GM12878 (cell line): ENCODE data around the gene SOX10. TPM values are rescaled to one million over a fixed set of nuclear protein-coding genes. Genes with fewer than 3 reads are reported as not detected.

Source experiments
- ATAC-seq: fragments of 200-7000 bp; cut with Tn5 transposase; 3 replicates; pipeline ENCODE4 v1.9.1; 2020; ENCODE audit warnings: mild to moderate bottlenecking, moderate library complexity
- BruUV-seq: library from RNA; stranded (reverse); fragments of 400-500 nt; replicated peaks from 2 replicates; lab custom pipeline; 2021; lab: Mats Ljungman, UMichigan
- CTCF ChIA-PET: fragments of 300-600 bp; sonication (Branson Sonifier 250); formaldehyde crosslinking; extraction: SDS; loops from one replicate; lab custom pipeline; 2021; ENCODE audit warnings: inconsistent platforms; lab: Yijun Ruan, JAX
- POLR2A ChIA-PET: fragments of 350-600 bp; formaldehyde crosslinking; extraction: SDS; loops from one replicate; lab custom pipeline; 2021; ENCODE audit warnings: inconsistent platforms; lab: Charles Lee
- RAD21 ChIA-PET: fragments of 300-600 bp; sonication (Branson Sonifier 250); formaldehyde crosslinking; loops from one replicate; lab custom pipeline; 2023; ENCODE audit warnings: antibody characterized with exemption; ENCODE audit not compliant: unreplicated experiment; lab: Charles Lee
- SMC1A ChIA-PET: fragments of 300-600 bp; sonication (Branson Sonifier 250); formaldehyde crosslinking; loops from one replicate; lab custom pipeline; 2023; ENCODE audit not compliant: unreplicated experiment, uncharacterized antibody; lab: Charles Lee
- DNase-seq: peaks from one replicate; pipeline ENCODE4 v3.0.0-alpha.2; 2011; ENCODE audit warnings: low read depth, low spot score
- FAIRE-seq: peaks from 3 replicates; lab custom pipeline; 2011; peaks lifted over from hg19 to GRCh38; lab: Jason Lieb, UNC
- H2AFZ ChIP-seq: 2 replicates; pipeline ENCODE4 v1.6.0; 2011; ENCODE audit warnings: low read depth, low read length, control low read depth; ENCODE audit not compliant: control insufficient read depth
- H3K27ac ChIP-seq: 2 replicates; pipeline ENCODE4 v1.5.1; 2011; ENCODE audit warnings: control low read depth; ENCODE audit not compliant: control insufficient read depth, insufficient read depth
- H3K27me3 ChIP-seq, 2 experiments: replicated peaks in 1 of 2; 2 replicates each; pipeline versions ENCODE4 v1.6.0 to v1.6.1; 2011; ENCODE audit warnings: low read length in 1 of 2; ENCODE audit not compliant: control insufficient read depth in 2 of 2, insufficient read depth in 2 of 2
- H3K36me3 ChIP-seq, 2 experiments: 2 replicates each; pipeline ENCODE4 v1.5.1; 2011; ENCODE audit warnings: low read length in 1 of 2; ENCODE audit not compliant: control insufficient read depth in 2 of 2, insufficient read depth in 2 of 2
- H3K4me1 ChIP-seq: 2 replicates; pipeline ENCODE4 v1.6.1; 2011; ENCODE audit warnings: mild to moderate bottlenecking, low read length, moderate library complexity, mixed read lengths; ENCODE audit not compliant: control insufficient read depth, insufficient read depth
- H3K4me2 ChIP-seq: 2 replicates; pipeline ENCODE4 v1.6.0; 2011; ENCODE audit warnings: control low read depth; ENCODE audit not compliant: control insufficient read depth, insufficient read depth
- H3K4me3 ChIP-seq: fragments of 200-600 bp; sonication (generic); 2 replicates; pipeline ENCODE4 v1.5.1; 2016
- H3K79me2 ChIP-seq: 2 replicates; pipeline ENCODE4 v1.6.0; 2011; ENCODE audit warnings: low read length; ENCODE audit not compliant: control insufficient read depth, insufficient read depth
- H3K9ac ChIP-seq: 2 replicates; pipeline ENCODE4 v1.8.0; 2011; ENCODE audit warnings: low read length, control low read depth, mixed read lengths; ENCODE audit not compliant: control insufficient read depth, insufficient read depth
- H3K9me3 ChIP-seq: replicated peaks from 3 replicates; pipeline ENCODE4 v1.5.1; 2011; ENCODE audit warnings: mild to moderate bottlenecking, low read length; ENCODE audit not compliant: control insufficient read depth, insufficient read depth
- H4K20me1 ChIP-seq: 2 replicates; pipeline ENCODE4 v1.6.0; 2011; ENCODE audit not compliant: control insufficient read depth, insufficient read depth
- ASH2L ChIP-seq: fragments of 300-600, 200-600 bp; sonication (generic); IDR thresholded peaks from 2 replicates; pipeline ENCODE4 v1.6.1; 2017; ENCODE audit warnings: low read depth, mild to moderate bottlenecking, borderline replicate concordance
- BRCA1 ChIP-seq: IDR thresholded peaks from 2 replicates; pipeline ENCODE4 v1.6.1; 2011; ENCODE audit warnings: low read depth, low read length, improper control_type of control experiment
- CEBPB ChIP-seq, 2 experiments: fragments of 150-350 bp in 1 of 2; IDR thresholded peaks; 2 replicates each; pipeline ENCODE4 v1.6.1; 2012 to 2014; ENCODE audit warnings: low read depth in 2 of 2, low read length in 2 of 2, borderline replicate concordance in 1 of 2, inconsistent platforms in 1 of 2
- EZH2 ChIP-seq: IDR thresholded peaks from 2 replicates; pipeline ENCODE4 v1.6.1; 2012; ENCODE audit warnings: low read depth, mild to moderate bottlenecking, control low read depth, inconsistent platforms, low read length, borderline replicate concordance; ENCODE audit not compliant: control insufficient read depth
- HDAC2 ChIP-seq: fragments of 200-600 bp; sonication (generic); IDR thresholded peaks from 2 replicates; pipeline ENCODE4 v1.6.1; 2017
- MEF2A ChIP-seq: IDR thresholded peaks from 2 replicates; pipeline ENCODE4 v1.6.1; 2011; ENCODE audit warnings: low read depth, mild to moderate bottlenecking, low read length, moderate library complexity; ENCODE audit not compliant: insufficient read depth
- PAX5 ChIP-seq: IDR thresholded peaks from 2 replicates; pipeline ENCODE4 v1.6.1; 2011; ENCODE audit warnings: low read depth, low read length, borderline replicate concordance
- PAX8 ChIP-seq: fragments of 450-650 bp; IDR thresholded peaks from 2 replicates; pipeline ENCODE4 v1.6.1; 2017; ENCODE audit warnings: mild to moderate bottlenecking, moderate library complexity
- RBBP5 ChIP-seq: fragments of 200-600 bp; sonication (generic); conservative IDR thresholded peaks from 2 replicates; pipeline ENCODE4 v1.6.1; 2016
- RELA ChIP-seq: fragments of 450-650 bp; IDR thresholded peaks from 2 replicates; pipeline ENCODE4 v1.8.0; 2014; ENCODE audit warnings: borderline replicate concordance; ENCODE audit not compliant: partially characterized antibody
- RUNX3 ChIP-seq: IDR thresholded peaks from 2 replicates; pipeline ENCODE4 v1.6.1; 2012; ENCODE audit warnings: low read length, inconsistent platforms
- SIN3A ChIP-seq: IDR thresholded peaks from 2 replicates; pipeline ENCODE4 v1.6.1; 2012; ENCODE audit warnings: low read depth, low read length, improper control_type of control experiment
- TARDBP ChIP-seq: IDR thresholded peaks from 2 replicates; pipeline ENCODE4 v1.6.1; 2016; ENCODE audit warnings: borderline replicate concordance
- ZBTB4 ChIP-seq: fragments of 450-650 bp; formaldehyde crosslinking; IDR thresholded peaks from 2 replicates; pipeline ENCODE4 v1.4.0; 2022; ENCODE audit warnings: mild to moderate bottlenecking, moderate library complexity
- ZNF217 ChIP-seq: fragments of 450-650 bp; IDR thresholded peaks from 2 replicates; pipeline ENCODE4 v1.6.1; 2017; ENCODE audit warnings: antibody characterized with exemption, mild to moderate bottlenecking
- ZNF24 ChIP-seq: fragments of 450-650 bp; IDR thresholded peaks from 2 replicates; pipeline ENCODE4 v1.6.1; 2017; ENCODE audit warnings: antibody characterized with exemption, mild to moderate bottlenecking
- ZNF384 ChIP-seq: IDR thresholded peaks from 2 replicates; pipeline ENCODE4 v1.6.1; 2012; ENCODE audit warnings: low read depth, mild to moderate bottlenecking, low read length, improper control_type of control experiment, borderline replicate concordance
- WGBS: methylation state at CpG from one replicate; pipeline ENCODE4 v1.1.6; 2016; ENCODE audit warnings: low lambda C conversion rate; ENCODE audit not compliant: insufficient replicate concordance, insufficient coverage; ENCODE audit errors: missing lambda C conversion rate; 5-methylcytosine and 5-hydroxymethylcytosine counted together
- in situ Hi-C: fragments of 300-500 bp; cut with MboI; formaldehyde crosslinking; loops from 9 replicates; pipeline ENCODE4 v1.14.3; 2018; ENCODE audit warnings: mixed read lengths
- intact Hi-C: fragments of 100-400 bp; cut with micrococcal nuclease; formaldehyde crosslinking; loops from one replicate; pipeline ENCODE4 v1.14.2; 2022; ENCODE audit not compliant: unreplicated experiment
- polyA plus RNA-seq, 11 experiments: library from polyadenylated mRNA; depleted of rRNA in 4 of 11; unstranded in 6 of 11; stranded (reverse) in 5 of 11; fragments of >200 nt; fragmentation: Nextera tagmentation in 4 of 11; fragmentation: Illumina TruSeq in 1 of 11; extraction: Ambion mirVana in 4 of 11; extraction: Trizol in 1 of 11; gene quantifications; 1 replicate in 1 of 11; 2 replicates in 10 of 11; pipeline versions ENCODE4 v1.2.1 to v1.2.3, GENCODE V29; 2011 to 2016; ENCODE audit warnings: inconsistent platforms in 2 of 11, missing spikeins in 2 of 11, low read depth in 1 of 11
- total RNA-seq, 4 experiments: library from RNA; depleted of rRNA in 3 of 4; stranded (reverse); fragments of >200 nt in 3 of 4; fragmentation: Illumina TruSeq in 1 of 4; extraction: Trizol in 1 of 4; gene quantifications; 2 replicates each; pipeline versions ENCODE4 v1.2.1 to v1.2.3, GENCODE V29; 2013 to 2021
- TF ChIP-seq, protein P1 (sequence below): fragments of 450-650 bp; conservative IDR thresholded peaks from 2 replicates; pipeline ENCODE4 v1.6.1; 2017; ENCODE audit warnings: mild to moderate bottlenecking, moderate library complexity
- TF ChIP-seq, protein P2 (sequence below): IDR thresholded peaks from 2 replicates; pipeline ENCODE4 v1.6.1; 2012; ENCODE audit warnings: low read depth, low read length, improper control_type of control experiment

SOX10 gene
- total and polyA plus RNA-seq, 10 of the 15 experiments (the other 5 are each of a cell fraction or from before 2014, with no cell fraction given): 0.05 TPM; not detected in 9

GRCh38 chr22:38018938-38019827, 34.8 kb upstream of the SOX10 start:
- Histone ChIP-seq H3K9me3 (no peaks in the 10 kb centered on the region), H2AFZ (no peak overlapping the region), H3K27ac (no peak overlapping the region), H3K9ac (no peak overlapping the region), H4K20me1 (no peaks in the 10 kb centered on the region), H3K36me3 (no peaks in the 10 kb centered on the region), H3K4me1 (no peaks in the 10 kb centered on the region), H3K79me2 (no peaks in the 10 kb centered on the region), H3K27me3 (0 out of 4 replicates have a peak, but pooled peaks cover 0 to 4% of the 10 kb centered on the region in 2 experiments), H3K4me3 (no peak overlapping the region), H3K4me2 (no peak overlapping the region)
- CTCF ChIA-PET: no interaction called here
- BruUV-seq: no TSS peak
- FAIRE-seq: no peak
- in situ Hi-C loops: no loop called here
- SMC1A ChIA-PET: no interaction called here
- ATAC-seq: no peak
- TF ChIP-seq PAX5 (no peak), TARDBP (no peak), MEF2A (no peak), CEBPB (IDR thresholded peaks at IDR 0.05; ENCODE audit: borderline replicate concordance in 1 of 2, low read depth in 2 of 2, low read length in 2 of 2) (no peak), EZH2 (no peak), RELA (no peak), ZNF384 (no peak), RUNX3 (no peak), BRCA1 (no peak), SIN3A (no peak), ZNF24 (no peak), ASH2L (no peak), ZBTB4 (CRISPR knock-in tag) (no peak), HDAC2 (no peak), PAX8 (no peak), RBBP5 (no peak), ZNF217 (no peak)
- TF ChIP-seq, protein P1, sequence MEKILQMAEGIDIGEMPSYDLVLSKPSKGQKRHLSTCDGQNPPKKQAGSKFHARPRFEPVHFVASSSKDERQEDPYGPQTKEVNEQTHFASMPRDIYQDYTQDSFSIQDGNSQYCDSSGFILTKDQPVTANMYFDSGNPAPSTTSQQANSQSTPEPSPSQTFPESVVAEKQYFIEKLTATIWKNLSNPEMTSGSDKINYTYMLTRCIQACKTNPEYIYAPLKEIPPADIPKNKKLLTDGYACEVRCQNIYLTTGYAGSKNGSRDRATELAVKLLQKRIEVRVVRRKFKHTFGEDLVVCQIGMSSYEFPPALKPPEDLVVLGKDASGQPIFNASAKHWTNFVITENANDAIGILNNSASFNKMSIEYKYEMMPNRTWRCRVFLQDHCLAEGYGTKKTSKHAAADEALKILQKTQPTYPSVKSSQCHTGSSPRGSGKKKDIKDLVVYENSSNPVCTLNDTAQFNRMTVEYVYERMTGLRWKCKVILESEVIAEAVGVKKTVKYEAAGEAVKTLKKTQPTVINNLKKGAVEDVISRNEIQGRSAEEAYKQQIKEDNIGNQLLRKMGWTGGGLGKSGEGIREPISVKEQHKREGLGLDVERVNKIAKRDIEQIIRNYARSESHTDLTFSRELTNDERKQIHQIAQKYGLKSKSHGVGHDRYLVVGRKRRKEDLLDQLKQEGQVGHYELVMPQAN: no peak
- TF ChIP-seq, protein P2, sequence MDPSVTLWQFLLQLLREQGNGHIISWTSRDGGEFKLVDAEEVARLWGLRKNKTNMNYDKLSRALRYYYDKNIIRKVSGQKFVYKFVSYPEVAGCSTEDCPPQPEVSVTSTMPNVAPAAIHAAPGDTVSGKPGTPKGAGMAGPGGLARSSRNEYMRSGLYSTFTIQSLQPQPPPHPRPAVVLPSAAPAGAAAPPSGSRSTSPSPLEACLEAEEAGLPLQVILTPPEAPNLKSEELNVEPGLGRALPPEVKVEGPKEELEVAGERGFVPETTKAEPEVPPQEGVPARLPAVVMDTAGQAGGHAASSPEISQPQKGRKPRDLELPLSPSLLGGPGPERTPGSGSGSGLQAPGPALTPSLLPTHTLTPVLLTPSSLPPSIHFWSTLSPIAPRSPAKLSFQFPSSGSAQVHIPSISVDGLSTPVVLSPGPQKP: no peak
- POLR2A ChIA-PET: no interaction called here
- intact Hi-C loops: no loop called here
- 24% methylated on average over 19 of the region's 19 CpGs for WGBS
- no peak for DNase-seq
- RAD21 ChIA-PET: no interaction called here
